NB4 (cell line): ENCODE measurements around the gene TMOD1.
A peak's percentile ranks its signal among the peaks of the same experiment; 100 is the strongest.
"Not testable (repeated sequence)": the region's sequence is repeated elsewhere in the genome, so short reads cannot be mapped to it uniquely, and the experiment has no call there.

Experiments used
- DNase-seq: peaks from one replicate; pipeline ENCODE4 v3.0.0; 2010; ENCODE audit warnings: low read depth
- H3K4me3 ChIP-seq: one replicate; pipeline ENCODE4 v1.5.1; 2011; ENCODE audit warnings: mild to moderate bottlenecking, low read depth, low read length, moderate library complexity
- CTCF ChIP-seq: IDR thresholded peaks from one replicate; pipeline ENCODE4 v1.5.1; 2012; ENCODE audit warnings: low read depth, low read length
- MAX ChIP-seq: IDR thresholded peaks from 2 replicates; pipeline ENCODE4 v1.6.1; 2011; ENCODE audit warnings: low read depth, low read length
- MYC ChIP-seq: IDR thresholded peaks from 2 replicates; pipeline ENCODE4 v1.6.1; 2011; ENCODE audit warnings: low read depth, low read length
- POLR2A ChIP-seq: IDR thresholded peaks from 2 replicates; pipeline ENCODE4 v1.6.1; 2011; ENCODE audit warnings: mild to moderate bottlenecking; ENCODE audit not compliant: insufficient read length; ENCODE audit errors: extremely low read depth

Gene TMOD1

GRCh38 chr9:97570899-97571298 lies 69.4 kb downstream of the TMOD1 start:
- no peak for DNase-seq
- no peak overlapping the region for H3K4me3 ChIP-seq
- TF ChIP-seq CTCF (no peak), MAX (no peak), POLR2A (no peak), MYC (no peak)

GRCh38 chr9:97571664-97572063 lies 70.2 kb downstream of the TMOD1 start:
- DNase-seq = no peak
- TF ChIP-seq CTCF (no peak), MAX (no peak), POLR2A (no peak), MYC (no peak)
- no peak overlapping the region for H3K4me3 ChIP-seq

GRCh38 chr9:97572196-97572891 lies 70.9 kb downstream of the TMOD1 start:
- no peak for DNase-seq

GRCh38 chr9:97572892-97573365 lies 71.5 kb downstream of the TMOD1 start:
- H3K4me3 ChIP-seq = no peak overlapping the region
- no peak for DNase-seq
- TF ChIP-seq MAX (no peak), MYC (no peak), CTCF (no peak), POLR2A (no peak)

More at GRCh38 chr9:97572196-97572891, 70.9 kb downstream of the TMOD1 start:
- TF ChIP-seq MYC (no peak), CTCF (no peak), POLR2A (no peak), MAX (no peak)
- H3K4me3 ChIP-seq = no peak overlapping the region

- no peak for DNase-seq
- no peak overlapping the region for H3K4me3 ChIP-seq
- TF ChIP-seq MYC = no peak
- TF ChIP-seq CTCF = no peak
- no peak for TF ChIP-seq POLR2A
- TF ChIP-seq MAX = no peak
These were observed 72.1 kb downstream of the TMOD1 start for GRCh38 chr9:97573482-97574073.

GRCh38 chr9:97574101-97574571 lies 72.7 kb downstream of the TMOD1 start:
- not testable (repeated sequence) for H3K4me3 ChIP-seq, DNase-seq

GRCh38 chr9:97574921-97575672 lies 73.6 kb downstream of the TMOD1 start:
- not testable (repeated sequence) for H3K4me3 ChIP-seq
- DNase-seq = peak; percentile 21
